K562 (cell line): ENCODE results near the gene IKZF3. TPM values are rescaled to one million over a fixed set of nuclear protein-coding genes. Genes with fewer than 3 reads are reported as not detected.

Experiments used
- ATF1 ChIP-seq, 2 experiments: fragments of 450-650 bp in 1 of 2; IDR thresholded peaks; 2 replicates each; pipeline ENCODE4 v1.6.1; 2016; ENCODE audit warnings: missing compliant biosample characterization in 1 of 2, missing genetic modification characterization in 1 of 2
- BACH1 ChIP-seq: fragments of 200-800 bp; sonication (Bioruptor generic); IDR thresholded peaks from 2 replicates; pipeline ENCODE4 v1.6.1; 2016; ENCODE audit warnings: missing genetic modification characterization, missing compliant biosample characterization
- BRD4 ChIP-seq: fragments of 200-600 bp; sonication (generic); IDR thresholded peaks from 2 replicates; pipeline ENCODE4 v1.6.1; 2017; ENCODE audit warnings: inconsistent platforms
- ELF1 ChIP-seq: fragments of 200-800 bp; sonication (Bioruptor generic); IDR thresholded peaks from 2 replicates; pipeline ENCODE4 v1.6.1; 2016; ENCODE audit warnings: missing genetic modification characterization, missing compliant biosample characterization
- HCFC1 ChIP-seq: IDR thresholded peaks from 2 replicates; pipeline ENCODE4 v1.6.1; 2012; ENCODE audit warnings: low read depth, low read length, improper control_type of control experiment
- ILF3 ChIP-seq: fragments of 450-650 bp; IDR thresholded peaks from 2 replicates; pipeline ENCODE4 v1.6.1; 2018; ENCODE audit warnings: antibody characterized with exemption, mild to moderate bottlenecking, moderate library complexity, borderline replicate concordance
- KLF10 ChIP-seq: fragments of 250-450 bp; sonication (Bioruptor Pico); IDR thresholded peaks from 2 replicates; pipeline ENCODE4 v1.6.1; 2021; ENCODE audit warnings: matching md5 sums
- SRSF1 ChIP-seq: fragments of 200-400 bp; formaldehyde crosslinking; IDR thresholded peaks from 2 replicates; pipeline ENCODE4 v1.6.1; 2017; ENCODE audit warnings: mild to moderate bottlenecking, low read depth, low read length, moderate library complexity
- ZBTB1 ChIP-seq: sonication (generic); formaldehyde crosslinking; IDR thresholded peaks from 2 replicates; pipeline ENCODE4 v1.8.1; 2023; ENCODE audit warnings: missing genetic modification reagents, low read depth, mild to moderate bottlenecking, borderline replicate concordance
- ZNF282 ChIP-seq: sonication (generic); formaldehyde crosslinking; IDR thresholded peaks from 2 replicates; pipeline ENCODE4 v1.8.1; 2023; ENCODE audit warnings: missing genetic modification reagents
- ZNF764 ChIP-seq: fragments of 250-450 bp; sonication (Bioruptor Pico); IDR thresholded peaks from 2 replicates; pipeline ENCODE4 v1.4.0; 2020; ENCODE audit warnings: low read depth, mild to moderate bottlenecking, moderate library complexity
- polyA plus RNA-seq, 8 experiments: library from polyadenylated mRNA; depleted of rRNA in 4 of 8; stranded (reverse) in 5 of 8; unstranded in 3 of 8; fragments of >200 nt; fragmentation: Nextera tagmentation in 2 of 8; fragmentation: Illumina TruSeq in 1 of 8; extraction: Ambion mirVana in 2 of 8; extraction: Trizol in 1 of 8; gene quantifications; 2 replicates each; pipeline versions ENCODE4 v1.2.1 to v1.2.3, GENCODE V29; 2011 to 2014; ENCODE audit warnings: inconsistent platforms in 1 of 8, missing spikeins in 1 of 8
- total RNA-seq, 7 experiments: library from RNA; depleted of rRNA in 6 of 7; stranded (reverse); fragments of >200 nt in 6 of 7; fragmentation: Illumina TruSeq in 2 of 7; extraction: Trizol in 2 of 7; gene quantifications; 2 replicates each; pipeline versions ENCODE4 v1.2.1 to v1.2.3, GENCODE V29; 2011 to 2021; ENCODE audit warnings: low replicate concordance in 1 of 7
- TF ChIP-seq, protein P1 (sequence below): fragments of 450-650 bp; IDR thresholded peaks from 2 replicates; pipeline ENCODE4 v1.6.1; 2016; ENCODE audit warnings: missing biosample characterization, missing genetic modification characterization
- TF ChIP-seq, protein P2 (sequence below): fragments of 200-600 bp; sonication (generic); IDR thresholded peaks from one replicate; pipeline ENCODE4 v1.6.1; 2012; ENCODE audit warnings: mild to moderate bottlenecking, low read depth, low read length, inconsistent platforms
- TF ChIP-seq, protein P3 (sequence below): fragments of 450-650 bp; IDR thresholded peaks from 2 replicates; pipeline ENCODE4 v1.6.1; 2016; ENCODE audit warnings: low read depth, mild to moderate bottlenecking, moderate library complexity

Gene IKZF3
- total and polyA plus RNA-seq, 9 of the 15 experiments (the other 6 are each of a cell fraction or from before 2014, with no cell fraction given), result 0.06 to 1.6 (median 0.62) TPM

DNA sequence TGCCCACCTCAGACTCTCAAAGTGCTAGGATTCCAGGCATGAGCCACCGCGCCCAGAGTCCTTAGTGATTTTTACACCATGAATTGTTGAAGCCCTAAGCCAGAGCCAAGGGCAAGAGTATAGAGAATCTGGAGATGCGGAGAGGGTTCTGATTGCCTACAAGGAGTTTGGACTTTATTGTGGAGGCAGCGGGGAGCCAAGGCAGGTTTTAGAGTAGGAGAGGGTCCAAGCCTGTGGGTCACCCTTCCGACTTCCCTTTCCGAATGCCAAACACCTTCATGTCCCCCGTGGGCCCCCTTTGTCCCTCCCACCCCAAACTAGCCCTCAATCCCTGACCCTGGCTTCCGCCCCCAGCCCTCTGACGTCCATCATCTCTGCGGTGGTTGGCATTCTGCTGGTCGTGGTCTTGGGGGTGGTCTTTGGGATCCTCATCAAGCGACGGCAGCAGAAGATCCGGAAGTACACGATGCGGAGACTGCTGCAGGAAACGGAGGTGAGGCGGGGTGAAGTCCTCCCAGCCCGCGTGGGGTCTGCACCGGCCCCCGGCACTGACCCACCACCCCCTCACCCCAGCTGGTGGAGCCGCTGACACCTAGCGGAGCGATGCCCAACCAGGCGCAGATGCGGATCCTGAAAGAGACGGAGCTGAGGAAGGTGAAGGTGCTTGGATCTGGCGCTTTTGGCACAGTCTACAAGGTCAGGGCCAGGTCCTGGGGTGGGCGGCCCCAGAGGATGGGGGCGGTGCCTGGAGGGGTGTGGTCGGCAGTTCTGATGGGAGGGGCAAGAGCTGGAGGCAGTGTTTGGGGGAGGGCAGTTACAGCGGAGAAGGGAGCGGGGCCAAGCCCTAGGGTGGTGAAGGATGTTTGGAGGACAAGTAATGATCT, 140.9 kb downstream of the IKZF3 start (continued):
- TF ChIP-seq, protein P1, sequence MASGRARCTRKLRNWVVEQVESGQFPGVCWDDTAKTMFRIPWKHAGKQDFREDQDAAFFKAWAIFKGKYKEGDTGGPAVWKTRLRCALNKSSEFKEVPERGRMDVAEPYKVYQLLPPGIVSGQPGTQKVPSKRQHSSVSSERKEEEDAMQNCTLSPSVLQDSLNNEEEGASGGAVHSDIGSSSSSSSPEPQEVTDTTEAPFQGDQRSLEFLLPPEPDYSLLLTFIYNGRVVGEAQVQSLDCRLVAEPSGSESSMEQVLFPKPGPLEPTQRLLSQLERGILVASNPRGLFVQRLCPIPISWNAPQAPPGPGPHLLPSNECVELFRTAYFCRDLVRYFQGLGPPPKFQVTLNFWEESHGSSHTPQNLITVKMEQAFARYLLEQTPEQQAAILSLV (tag), result no peak
- no peak for TF ChIP-seq HCFC1
- TF ChIP-seq, protein P2, sequence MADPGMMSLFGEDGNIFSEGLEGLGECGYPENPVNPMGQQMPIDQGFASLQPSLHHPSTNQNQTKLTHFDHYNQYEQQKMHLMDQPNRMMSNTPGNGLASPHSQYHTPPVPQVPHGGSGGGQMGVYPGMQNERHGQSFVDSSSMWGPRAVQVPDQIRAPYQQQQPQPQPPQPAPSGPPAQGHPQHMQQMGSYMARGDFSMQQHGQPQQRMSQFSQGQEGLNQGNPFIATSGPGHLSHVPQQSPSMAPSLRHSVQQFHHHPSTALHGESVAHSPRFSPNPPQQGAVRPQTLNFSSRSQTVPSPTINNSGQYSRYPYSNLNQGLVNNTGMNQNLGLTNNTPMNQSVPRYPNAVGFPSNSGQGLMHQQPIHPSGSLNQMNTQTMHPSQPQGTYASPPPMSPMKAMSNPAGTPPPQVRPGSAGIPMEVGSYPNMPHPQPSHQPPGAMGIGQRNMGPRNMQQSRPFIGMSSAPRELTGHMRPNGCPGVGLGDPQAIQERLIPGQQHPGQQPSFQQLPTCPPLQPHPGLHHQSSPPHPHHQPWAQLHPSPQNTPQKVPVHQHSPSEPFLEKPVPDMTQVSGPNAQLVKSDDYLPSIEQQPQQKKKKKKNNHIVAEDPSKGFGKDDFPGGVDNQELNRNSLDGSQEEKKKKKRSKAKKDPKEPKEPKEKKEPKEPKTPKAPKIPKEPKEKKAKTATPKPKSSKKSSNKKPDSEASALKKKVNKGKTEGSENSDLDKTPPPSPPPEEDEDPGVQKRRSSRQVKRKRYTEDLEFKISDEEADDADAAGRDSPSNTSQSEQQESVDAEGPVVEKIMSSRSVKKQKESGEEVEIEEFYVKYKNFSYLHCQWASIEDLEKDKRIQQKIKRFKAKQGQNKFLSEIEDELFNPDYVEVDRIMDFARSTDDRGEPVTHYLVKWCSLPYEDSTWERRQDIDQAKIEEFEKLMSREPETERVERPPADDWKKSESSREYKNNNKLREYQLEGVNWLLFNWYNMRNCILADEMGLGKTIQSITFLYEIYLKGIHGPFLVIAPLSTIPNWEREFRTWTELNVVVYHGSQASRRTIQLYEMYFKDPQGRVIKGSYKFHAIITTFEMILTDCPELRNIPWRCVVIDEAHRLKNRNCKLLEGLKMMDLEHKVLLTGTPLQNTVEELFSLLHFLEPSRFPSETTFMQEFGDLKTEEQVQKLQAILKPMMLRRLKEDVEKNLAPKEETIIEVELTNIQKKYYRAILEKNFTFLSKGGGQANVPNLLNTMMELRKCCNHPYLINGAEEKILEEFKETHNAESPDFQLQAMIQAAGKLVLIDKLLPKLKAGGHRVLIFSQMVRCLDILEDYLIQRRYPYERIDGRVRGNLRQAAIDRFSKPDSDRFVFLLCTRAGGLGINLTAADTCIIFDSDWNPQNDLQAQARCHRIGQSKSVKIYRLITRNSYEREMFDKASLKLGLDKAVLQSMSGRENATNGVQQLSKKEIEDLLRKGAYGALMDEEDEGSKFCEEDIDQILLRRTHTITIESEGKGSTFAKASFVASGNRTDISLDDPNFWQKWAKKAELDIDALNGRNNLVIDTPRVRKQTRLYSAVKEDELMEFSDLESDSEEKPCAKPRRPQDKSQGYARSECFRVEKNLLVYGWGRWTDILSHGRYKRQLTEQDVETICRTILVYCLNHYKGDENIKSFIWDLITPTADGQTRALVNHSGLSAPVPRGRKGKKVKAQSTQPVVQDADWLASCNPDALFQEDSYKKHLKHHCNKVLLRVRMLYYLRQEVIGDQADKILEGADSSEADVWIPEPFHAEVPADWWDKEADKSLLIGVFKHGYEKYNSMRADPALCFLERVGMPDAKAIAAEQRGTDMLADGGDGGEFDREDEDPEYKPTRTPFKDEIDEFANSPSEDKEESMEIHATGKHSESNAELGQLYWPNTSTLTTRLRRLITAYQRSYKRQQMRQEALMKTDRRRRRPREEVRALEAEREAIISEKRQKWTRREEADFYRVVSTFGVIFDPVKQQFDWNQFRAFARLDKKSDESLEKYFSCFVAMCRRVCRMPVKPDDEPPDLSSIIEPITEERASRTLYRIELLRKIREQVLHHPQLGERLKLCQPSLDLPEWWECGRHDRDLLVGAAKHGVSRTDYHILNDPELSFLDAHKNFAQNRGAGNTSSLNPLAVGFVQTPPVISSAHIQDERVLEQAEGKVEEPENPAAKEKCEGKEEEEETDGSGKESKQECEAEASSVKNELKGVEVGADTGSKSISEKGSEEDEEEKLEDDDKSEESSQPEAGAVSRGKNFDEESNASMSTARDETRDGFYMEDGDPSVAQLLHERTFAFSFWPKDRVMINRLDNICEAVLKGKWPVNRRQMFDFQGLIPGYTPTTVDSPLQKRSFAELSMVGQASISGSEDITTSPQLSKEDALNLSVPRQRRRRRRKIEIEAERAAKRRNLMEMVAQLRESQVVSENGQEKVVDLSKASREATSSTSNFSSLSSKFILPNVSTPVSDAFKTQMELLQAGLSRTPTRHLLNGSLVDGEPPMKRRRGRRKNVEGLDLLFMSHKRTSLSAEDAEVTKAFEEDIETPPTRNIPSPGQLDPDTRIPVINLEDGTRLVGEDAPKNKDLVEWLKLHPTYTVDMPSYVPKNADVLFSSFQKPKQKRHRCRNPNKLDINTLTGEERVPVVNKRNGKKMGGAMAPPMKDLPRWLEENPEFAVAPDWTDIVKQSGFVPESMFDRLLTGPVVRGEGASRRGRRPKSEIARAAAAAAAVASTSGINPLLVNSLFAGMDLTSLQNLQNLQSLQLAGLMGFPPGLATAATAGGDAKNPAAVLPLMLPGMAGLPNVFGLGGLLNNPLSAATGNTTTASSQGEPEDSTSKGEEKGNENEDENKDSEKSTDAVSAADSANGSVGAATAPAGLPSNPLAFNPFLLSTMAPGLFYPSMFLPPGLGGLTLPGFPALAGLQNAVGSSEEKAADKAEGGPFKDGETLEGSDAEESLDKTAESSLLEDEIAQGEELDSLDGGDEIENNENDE, result no peak
- TF ChIP-seq ZNF282 (CRISPR knock-in tag), result no peak
- peak; percentile 51 for TF ChIP-seq ELF1
- TF ChIP-seq, protein P3, sequence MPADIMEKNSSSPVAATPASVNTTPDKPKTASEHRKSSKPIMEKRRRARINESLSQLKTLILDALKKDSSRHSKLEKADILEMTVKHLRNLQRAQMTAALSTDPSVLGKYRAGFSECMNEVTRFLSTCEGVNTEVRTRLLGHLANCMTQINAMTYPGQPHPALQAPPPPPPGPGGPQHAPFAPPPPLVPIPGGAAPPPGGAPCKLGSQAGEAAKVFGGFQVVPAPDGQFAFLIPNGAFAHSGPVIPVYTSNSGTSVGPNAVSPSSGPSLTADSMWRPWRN, result no peak
- TF ChIP-seq BRD4, result no peak
- no peak for TF ChIP-seq ZNF764 (CRISPR knock-in tag)
- TF ChIP-seq ZBTB1 (CRISPR knock-in tag), result no peak
- TF ChIP-seq KLF10 (CRISPR knock-in tag), result no peak
- TF ChIP-seq ATF1 (CRISPR knock-in tag; IDR thresholded peaks at IDR 0.05), result no peak
- 0 out of 2 replicates have a peak, but pooled peaks have one; percentile 33 for TF ChIP-seq ATF1 (tag; IDR thresholded peaks at IDR 0.05)
- no peak for TF ChIP-seq ILF3
- no peak for TF ChIP-seq BACH1
- TF ChIP-seq SRSF1, result no peak
